GM12875 (cell line): ENCODE results near the gene PTPN3.
"Not testable (repeated sequence)": the region's sequence is repeated elsewhere in the genome, so short reads cannot be mapped to it uniquely, and the experiment has no call there.

ENCODE experiments used
- H3K4me3 ChIP-seq: one replicate; pipeline ENCODE4 v1.5.1; 2011; ENCODE audit warnings: low read depth, low read length, control low read depth
- CTCF ChIP-seq: IDR thresholded peaks from 2 replicates; pipeline ENCODE4 v1.5.1; 2011; ENCODE audit warnings: low read depth, mild to moderate bottlenecking, control low read depth, inconsistent platforms, low read length, moderate library complexity, borderline replicate concordance; ENCODE audit not compliant: insufficient read depth

PTPN3 gene

GRCh38 chr9:109344866-109345265 lies 153.2 kb downstream of the PTPN3 start:
- H3K4me3 ChIP-seq: no peak overlapping the region
- TF ChIP-seq CTCF: no peak

GRCh38 chr9:109342878-109343277 lies 155.2 kb downstream of the PTPN3 start:
- no peak overlapping the region for H3K4me3 ChIP-seq
- TF ChIP-seq CTCF: no peak

- no peak overlapping the region for H3K4me3 ChIP-seq
- TF ChIP-seq CTCF: no peak
Observed at GRCh38 chr9:109341561-109341960, 156.5 kb downstream of the PTPN3 start.

- not testable (repeated sequence) for H3K4me3 ChIP-seq
Observed at GRCh38 chr9:109340979-109341378, 157.1 kb downstream of the PTPN3 start.

- H3K4me3 ChIP-seq: no peak overlapping the region
- no peak for TF ChIP-seq CTCF
Observed at GRCh38 chr9:109336409-109336808, 161.7 kb downstream of the PTPN3 start.

GRCh38 chr9:109335929-109336328 lies 162.2 kb downstream of the PTPN3 start:
- no peak overlapping the region for H3K4me3 ChIP-seq
- TF ChIP-seq CTCF: no peak

- no peak overlapping the region for H3K4me3 ChIP-seq
- no peak for TF ChIP-seq CTCF
Observed at GRCh38 chr9:109335121-109335520, 163.0 kb downstream of the PTPN3 start.

- H3K4me3 ChIP-seq: no peak overlapping the region
- TF ChIP-seq CTCF: no peak
Observed at GRCh38 chr9:109331353-109331752, 166.8 kb downstream of the PTPN3 start.
